HCT116 (cell line): ENCODE measurements around the gene DPY19L3. TPM values are rescaled to one million over a fixed set of nuclear protein-coding genes. Genes with fewer than 3 reads are reported as not detected.

Experiments used
- ATAC-seq: fragments of 200-7000 bp; cut with Tn5 transposase; 2 replicates; pipeline ENCODE4 v1.9.1; 2020; ENCODE audit warnings: mild to moderate bottlenecking, moderate library complexity
- BruUV-seq: library from RNA; stranded (reverse); fragments of 400-500 nt; replicated peaks from 2 replicates; lab custom pipeline; 2021; lab: Mats Ljungman, UMichigan
- CTCF ChIA-PET: fragments of 300-600 bp; sonication (Branson Sonifier 250); formaldehyde crosslinking; loops from one replicate; lab custom pipeline; 2021; ENCODE audit warnings: antibody characterized with exemption; lab: Charles Lee
- POLR2A ChIA-PET: fragments of 300-600, 350-600 bp; sonication (Branson Sonifier 250); formaldehyde crosslinking; loops from one replicate; lab custom pipeline; 2021; ENCODE audit warnings: antibody characterized with exemption; lab: Charles Lee
- RAD21 ChIA-PET, 2 experiments: fragments of 300-600 bp; sonication (Branson Sonifier 250); formaldehyde crosslinking; loops; one replicate each; lab custom pipeline; 2023; ENCODE audit warnings: low total read pairs in 2 of 2; ENCODE audit not compliant: uncharacterized antibody in 2 of 2, unreplicated experiment in 2 of 2, low non-redundant PET in 1 of 2; lab: Charles Lee
- DNase-seq: peaks from one replicate; pipeline ENCODE4 v3.0.0-alpha.2; 2010; ENCODE audit warnings: low read depth, low spot score
- H2AFZ ChIP-seq: fragments of 200-600 bp; shearing (Covaris generic), sonication (generic); 2 replicates; pipeline ENCODE4 v1.6.1; 2017; ENCODE audit warnings: low read depth, mixed run types, mixed read lengths, antibody characterized with exemption, low read length; ENCODE audit not compliant: poor library complexity, severe bottlenecking
- H3K27ac ChIP-seq: 2 replicates; pipeline ENCODE4 v1.5.1; 2012; ENCODE audit warnings: low read depth, low read length
- H3K27me3 ChIP-seq: fragments of 200-600 bp; sonication (generic); 2 replicates; pipeline ENCODE4 v1.6.1; 2016; ENCODE audit warnings: mixed run types, low read length, mixed read lengths; ENCODE audit not compliant: insufficient read depth
- H3K36me3 ChIP-seq, 2 experiments: fragments of 200-500 bp in 1 of 2; fragments of 200-600 bp in 1 of 2; sonication (Bioruptor generic) in 1 of 2; sonication (generic) in 1 of 2; 2 replicates each; pipeline versions ENCODE4 v1.5.1 to v1.6.1; 2014 to 2016; ENCODE audit warnings: low read length in 2 of 2, inconsistent platforms in 1 of 2, mixed read lengths in 1 of 2, mixed run types in 1 of 2; ENCODE audit not compliant: insufficient read depth in 2 of 2, control insufficient read depth in 1 of 2
- H3K4me1 ChIP-seq, 2 experiments: fragments of 200-600 bp in 1 of 2; sonication (generic) in 1 of 2; 2 replicates each; pipeline versions ENCODE4 v1.5.1 to v1.6.1; 2012 to 2017; ENCODE audit warnings: low read length in 2 of 2, inconsistent platforms in 1 of 2, mild to moderate bottlenecking in 1 of 2, mixed read lengths in 1 of 2, mixed run types in 1 of 2, moderate library complexity in 1 of 2; ENCODE audit not compliant: insufficient read depth in 2 of 2, control insufficient read depth in 1 of 2
- H3K4me2 ChIP-seq: fragments of 200-600 bp; sonication (generic); 2 replicates; pipeline ENCODE4 v1.6.1; 2017; ENCODE audit warnings: mixed run types, low read length, mixed read lengths
- H3K4me3 ChIP-seq, 2 experiments: fragments of 200-600 bp in 1 of 2; sonication (generic) in 1 of 2; replicated peaks in 1 of 2; 2 replicates each; pipeline ENCODE4 v1.5.1; 2011 to 2016; ENCODE audit warnings: low read length in 2 of 2, control low read depth in 1 of 2, low read depth in 1 of 2, mild to moderate bottlenecking in 1 of 2, mixed read lengths in 1 of 2, mixed run types in 1 of 2
- H3K79me2 ChIP-seq: fragments of 200-600 bp; sonication (generic); 2 replicates; pipeline ENCODE4 v1.6.1; 2017; ENCODE audit warnings: mild to moderate bottlenecking, mixed run types, low read length, moderate library complexity, mixed read lengths; ENCODE audit not compliant: insufficient read depth
- H3K9ac ChIP-seq: fragments of 200-600 bp; sonication (generic); 2 replicates; pipeline ENCODE4 v1.6.1; 2016; ENCODE audit warnings: low read length, mixed read lengths
- H3K9me2 ChIP-seq: fragments of 200-600 bp; sonication (generic), shearing (Covaris generic); 2 replicates; pipeline ENCODE4 v1.6.1; 2017; ENCODE audit warnings: mixed run types, mild to moderate bottlenecking, moderate library complexity; ENCODE audit not compliant: insufficient read depth
- H3K9me3 ChIP-seq, 2 experiments: fragments of 200-500 bp in 1 of 2; fragments of 200-600 bp in 1 of 2; sonication (Bioruptor generic) in 1 of 2; sonication (generic) in 1 of 2; 2 replicates each; pipeline ENCODE4 v1.6.1; 2014 to 2017; ENCODE audit warnings: low read length in 2 of 2, mixed read lengths in 2 of 2, inconsistent platforms in 1 of 2, low read depth in 1 of 2, mild to moderate bottlenecking in 1 of 2, mixed run types in 1 of 2, moderate library complexity in 1 of 2; ENCODE audit not compliant: control insufficient read depth in 1 of 2, insufficient read depth in 1 of 2
- H4K20me1 ChIP-seq: fragments of 200-600 bp; sonication (generic), shearing (Covaris generic); 2 replicates; pipeline ENCODE4 v1.6.1; 2017; ENCODE audit warnings: mixed run types, mild to moderate bottlenecking, moderate library complexity; ENCODE audit not compliant: insufficient read depth
- CTCF ChIP-seq, 3 experiments: fragments of 200-600 bp in 1 of 3; sonication (generic) in 1 of 3; IDR thresholded peaks in 2 of 3; conservative IDR thresholded peaks in 1 of 3; 2 replicates each; pipeline ENCODE4 v1.5.1; 2012 to 2017; ENCODE audit warnings: low read depth in 2 of 3, low read length in 2 of 3, antibody characterized with exemption in 1 of 3, borderline replicate concordance in 1 of 3, control low read depth in 1 of 3, mild to moderate bottlenecking in 1 of 3, mixed read lengths in 1 of 3, mixed run types in 1 of 3, moderate library complexity in 1 of 3; ENCODE audit not compliant: insufficient read depth in 1 of 3
- ELF1 ChIP-seq: IDR thresholded peaks from 2 replicates; pipeline ENCODE4 v1.6.1; 2012; ENCODE audit warnings: low read depth, borderline replicate concordance
- FOSL1 ChIP-seq: IDR thresholded peaks from 2 replicates; pipeline ENCODE4 v1.6.1; 2012; ENCODE audit warnings: low read depth
- JUND ChIP-seq: IDR thresholded peaks from 2 replicates; pipeline ENCODE4 v1.6.1; 2012
- POLR2A ChIP-seq: IDR thresholded peaks from 2 replicates; pipeline ENCODE4 v1.7.0; 2011; ENCODE audit warnings: borderline replicate concordance; ENCODE audit not compliant: insufficient read depth, insufficient read length; ENCODE audit errors: extremely low read depth
- YY1 ChIP-seq: IDR thresholded peaks from 2 replicates; pipeline ENCODE4 v1.6.1; 2011; ENCODE audit warnings: low read length, low read depth, moderate library complexity, mild to moderate bottlenecking; ENCODE audit not compliant: insufficient replicate concordance; ENCODE audit errors: extremely low read depth
- ZBTB33 ChIP-seq: IDR thresholded peaks from 2 replicates; pipeline ENCODE4 v1.6.1; 2011; ENCODE audit warnings: mild to moderate bottlenecking, low read length, moderate library complexity; ENCODE audit not compliant: insufficient replicate concordance; ENCODE audit errors: extremely low read depth
- ZFX ChIP-seq: fragments of 450-650 bp; IDR thresholded peaks from 2 replicates; pipeline ENCODE4 v1.6.1; 2017
- ZNF274 ChIP-seq: fragments of 200-500 bp; sonication (Bioruptor generic); IDR thresholded peaks from 2 replicates; pipeline ENCODE4 v1.6.1; 2014; ENCODE audit warnings: mild to moderate bottlenecking, low read depth, low read length, inconsistent platforms
- intact Hi-C: fragments of 100-400 bp; cut with micrococcal nuclease; formaldehyde crosslinking; loops from 2 replicates; pipeline ENCODE4 v1.10.0; 2022
- total RNA-seq: library from RNA; stranded (reverse); gene quantifications from one replicate; pipeline ENCODE4 v1.2.1, GENCODE V29; 2021; ENCODE audit not compliant: unreplicated experiment

DPY19L3 gene
- total RNA-seq, 1 experiment from 2014 or later: 14.5 TPM

GRCh38 chr19:32450217-32450616 is 44.6 kb downstream of the DPY19L3 start:
- no peaks in the 10 kb centered on the region for H3K9me2 ChIP-seq
- H3K9me3 ChIP-seq: no peaks in the 10 kb centered on the region
- BruUV-seq: no TSS peak
- no peak overlapping the region for H3K27ac ChIP-seq
- ChIA-PET CTCF (no interaction called here), POLR2A (no interaction called here), RAD21 (no interaction called here)
- H3K9ac ChIP-seq: no peak overlapping the region
- intact Hi-C loops: no loop called here
- no peaks in the 10 kb centered on the region for H3K36me3 ChIP-seq
- no peak overlapping the region for H3K4me2 ChIP-seq
- no peaks in the 10 kb centered on the region for H3K79me2 ChIP-seq
- no peak overlapping the region for H2AFZ ChIP-seq
- H4K20me1 ChIP-seq: no peaks in the 10 kb centered on the region
- H3K4me1 ChIP-seq: no peaks in the 10 kb centered on the region
- no peak overlapping the region for H3K4me3 ChIP-seq
- DNase-seq (no peak), ATAC-seq (no peak)
- no peaks in the 10 kb centered on the region for H3K27me3 ChIP-seq
- no peak for TF ChIP-seq ZNF274
- no peak for TF ChIP-seq ZBTB33
- TF ChIP-seq YY1: no peak
- TF ChIP-seq JUND: no peak
- no peak for TF ChIP-seq ELF1
- no peak for TF ChIP-seq POLR2A
- no peak for TF ChIP-seq ZFX
- no peak for TF ChIP-seq FOSL1
- TF ChIP-seq CTCF (IDR thresholded peaks at IDR 0.05 in 2 of 3, conservative IDR thresholded peaks at IDR 0.05 in 1 of 3; ENCODE audit: borderline replicate concordance in 1 of 3, insufficient read depth in 1 of 3, low read depth in 2 of 3, low read length in 2 of 3): no peak
- TF ChIP-seq, all 23 proteins: peak for 0
